ENCODE results near the gene XPR1. TPM values are rescaled to one million over a fixed set of nuclear protein-coding genes. Genes with fewer than 3 reads are reported as not detected.

The XPR1 gene
- total RNA-seq, 4 donors from 2014 or later = 15.8 to 26.7 (median 22.8) TPM

GRCh38 chr1:180597520-180597919, 34.3 kb upstream of the XPR1 start:
- no peaks in the 10 kb centered on the region for H3K9me3 ChIP-seq
- no peak overlapping the region for H3K4me3 ChIP-seq
- no peak for DNase-seq (ENCODE audit: extremely low spot score)
- TF ChIP-seq EP300 (IDR thresholded peaks at IDR 0.05) (no peak), POLR2A (IDR thresholded peaks at IDR 0.05; ENCODE audit: low read depth) (no peak), POLR2AphosphoS5 (IDR thresholded peaks at IDR 0.05) (no peak), CTCF (IDR thresholded peaks at IDR 0.05) (no peak)
- H3K27ac ChIP-seq (replicated peaks in 1 of 4) = no peak overlapping the region
- intact Hi-C loops (cut with DNase I) = no loop called here
- no peaks in the 10 kb centered on the region for H3K27me3 ChIP-seq
- no peaks in the 10 kb centered on the region for H3K36me3 ChIP-seq
- H3K4me1 ChIP-seq = peaks cover 0 to 8% (median 2%) of the 10 kb centered on the region in 4 donors

- Histone ChIP-seq H3K27me3 (no peaks in the 10 kb centered on the region), H3K36me3 (no peaks in the 10 kb centered on the region), H3K27ac (replicated peaks in 1 of 4) (no peak overlapping the region), H3K4me1 (peaks cover 0 to 8% (median 2%) of the 10 kb centered on the region in 4 donors), H3K9me3 (no peaks in the 10 kb centered on the region), H3K4me3 (no peak overlapping the region)
- DNase-seq (ENCODE audit: extremely low spot score) = no peak
- TF ChIP-seq EP300 (IDR thresholded peaks at IDR 0.05) (no peak), POLR2A (IDR thresholded peaks at IDR 0.05; ENCODE audit: low read depth) (no peak), CTCF (IDR thresholded peaks at IDR 0.05) (no peak)
- WGBS = 52% methylated on average over 6 of the region's 6 CpGs
- intact Hi-C loops (cut with DNase I) = no loop called here
These were observed 33.4 kb upstream of the XPR1 start for GRCh38 chr1:180598333-180598974.

- TF ChIP-seq EP300 (IDR thresholded peaks at IDR 0.05) = no peak
- no peak for TF ChIP-seq POLR2AphosphoS5 (IDR thresholded peaks at IDR 0.05)
- no peak for TF ChIP-seq CTCF (IDR thresholded peaks at IDR 0.05)
- no peak for TF ChIP-seq POLR2A (IDR thresholded peaks at IDR 0.05; ENCODE audit: low read depth)
- H3K4me1 ChIP-seq = peaks cover 0 to 8% (median 1%) of the 10 kb centered on the region in 4 donors
- H3K27me3 ChIP-seq = no peaks in the 10 kb centered on the region
- DNase-seq (ENCODE audit: extremely low spot score) = no peak
- WGBS = 100% methylated on average over 1 of the region's 1 CpG
- H3K9me3 ChIP-seq = no peaks in the 10 kb centered on the region
- H3K4me3 ChIP-seq = no peak overlapping the region
- no peaks in the 10 kb centered on the region for H3K36me3 ChIP-seq
- H3K27ac ChIP-seq (replicated peaks in 1 of 4) = no peak overlapping the region
- intact Hi-C loops (cut with DNase I) = no loop called here
These were observed 31.5 kb upstream of the XPR1 start for GRCh38 chr1:180600343-180600742.

GRCh38 chr1:180601512-180601911, 30.3 kb upstream of the XPR1 start:
- Histone ChIP-seq H3K9me3 (no peaks in the 10 kb centered on the region), H3K4me1 (peaks cover 0 to 8% (median 1%) of the 10 kb centered on the region in 4 donors), H3K27me3 (no peaks in the 10 kb centered on the region), H3K4me3 (no peak overlapping the region), H3K27ac (replicated peaks in 1 of 4) (no peak overlapping the region), H3K36me3 (no peaks in the 10 kb centered on the region)
- intact Hi-C loops (cut with DNase I) = no loop called here
- TF ChIP-seq CTCF (IDR thresholded peaks at IDR 0.05) (no peak), EP300 (IDR thresholded peaks at IDR 0.05) (no peak), POLR2A (IDR thresholded peaks at IDR 0.05; ENCODE audit: low read depth) (no peak), POLR2AphosphoS5 (IDR thresholded peaks at IDR 0.05) (no peak)
- no peak for DNase-seq (ENCODE audit: extremely low spot score)
- WGBS = 80% methylated on average over 1 of the region's 1 CpG

Measured in esophagus muscularis mucosa (tissue), 4 donors.